GM12875 (cell line): ENCODE results near the gene RNF7.

Experiments used
- H3K4me3 ChIP-seq: one replicate; pipeline ENCODE4 v1.5.1; 2011; ENCODE audit warnings: low read depth, low read length, control low read depth
- CTCF ChIP-seq: IDR thresholded peaks from 2 replicates; pipeline ENCODE4 v1.5.1; 2011; ENCODE audit warnings: low read depth, mild to moderate bottlenecking, control low read depth, inconsistent platforms, low read length, moderate library complexity, borderline replicate concordance; ENCODE audit not compliant: insufficient read depth

Gene RNF7

GRCh38 chr3:141767066-141767465, 29.0 kb downstream of the RNF7 start:
- no peak overlapping the region for H3K4me3 ChIP-seq
- no peak for TF ChIP-seq CTCF

GRCh38 chr3:141769221-141769894, 31.3 kb downstream of the RNF7 start:
- TF ChIP-seq CTCF: no peak

DNA sequence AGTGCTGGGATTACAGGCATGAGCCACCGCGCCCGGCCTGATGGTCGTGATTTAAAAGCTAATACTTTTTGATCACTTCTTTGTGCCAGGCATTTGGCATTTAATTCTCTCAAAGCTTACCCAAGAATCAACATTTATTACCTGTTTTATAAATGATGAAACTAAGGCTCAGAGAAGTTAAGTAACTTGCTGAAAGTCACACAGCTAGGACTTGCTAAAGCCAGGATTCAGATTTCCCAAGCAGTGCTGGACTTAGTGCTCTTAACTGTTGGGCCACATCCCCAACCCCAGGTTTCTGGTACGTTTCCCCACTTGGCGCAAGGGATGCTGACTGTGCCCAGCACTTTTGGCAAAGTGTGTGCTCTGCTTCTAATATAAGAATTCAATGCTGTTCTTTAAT, 35.6 kb downstream of the RNF7 start:
- no peak for TF ChIP-seq CTCF
- no peak overlapping the region for H3K4me3 ChIP-seq

More at GRCh38 chr3:141769221-141769894, 31.3 kb downstream of the RNF7 start:
- no peak overlapping the region for H3K4me3 ChIP-seq

- TF ChIP-seq CTCF: no peak
- H3K4me3 ChIP-seq: no peak overlapping the region
Observed at GRCh38 chr3:141776376-141776775, 38.3 kb downstream of the RNF7 start.

DNA sequence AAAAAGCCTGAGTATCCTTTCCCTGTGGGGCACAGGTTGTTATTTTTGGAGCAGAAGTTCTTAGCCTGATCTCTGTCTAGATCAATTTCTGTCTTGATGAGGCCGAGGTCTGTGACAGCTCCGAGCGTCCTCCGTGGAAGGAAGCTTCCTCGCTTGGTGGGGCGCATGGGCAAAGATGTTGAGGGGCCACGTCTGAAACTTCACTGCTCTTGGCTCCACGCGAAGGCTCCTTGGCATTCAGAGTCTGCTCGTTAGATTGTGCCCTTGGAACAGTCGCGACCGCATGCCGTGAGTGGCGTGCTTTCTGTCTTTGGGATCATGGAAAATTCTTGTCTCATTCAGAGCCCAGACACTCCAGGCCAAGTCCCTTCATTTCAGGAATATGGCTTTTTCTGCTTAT, 38.8 kb downstream of the RNF7 start:
- no peak overlapping the region for H3K4me3 ChIP-seq
- no peak for TF ChIP-seq CTCF

DNA sequence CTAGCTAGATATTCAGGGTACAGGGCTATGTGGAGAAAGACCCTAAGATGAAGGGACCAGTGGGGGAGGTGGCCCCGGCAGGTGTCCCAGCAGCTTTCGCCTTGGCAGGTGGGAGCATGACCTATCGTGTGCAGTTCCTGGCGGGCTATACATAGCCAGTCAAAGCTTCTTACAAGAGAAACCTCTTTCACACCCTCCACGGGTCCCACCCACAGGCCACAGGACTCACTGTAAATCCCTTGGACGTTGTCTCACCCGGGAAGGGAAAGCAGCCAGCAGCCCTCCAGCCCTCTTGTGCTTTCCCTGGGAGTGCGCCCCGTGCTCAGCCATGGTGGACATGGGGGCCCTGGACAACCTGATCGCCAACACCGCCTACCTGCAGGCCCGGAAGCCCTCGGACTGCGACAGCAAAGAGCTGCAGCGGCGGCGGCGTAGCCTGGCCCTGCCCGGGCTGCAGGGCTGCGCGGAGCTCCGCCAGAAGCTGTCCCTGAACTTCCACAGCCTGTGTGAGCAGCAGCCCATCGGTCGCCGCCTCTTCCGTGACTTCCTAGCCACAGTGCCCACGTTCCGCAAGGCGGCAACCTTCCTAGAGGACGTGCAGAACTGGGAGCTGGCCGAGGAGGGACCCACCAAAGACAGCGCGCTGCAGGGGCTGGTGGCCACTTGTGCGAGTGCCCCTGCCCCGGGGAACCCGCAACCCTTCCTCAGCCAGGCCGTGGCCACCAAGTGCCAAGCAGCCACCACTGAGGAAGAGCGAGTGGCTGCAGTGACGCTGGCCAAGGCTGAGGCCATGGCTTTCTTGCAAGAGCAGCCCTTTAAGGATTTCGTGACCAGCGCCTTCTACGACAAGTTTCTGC, 40.1 kb downstream of the RNF7 start:
- no peak for TF ChIP-seq CTCF
- no peak overlapping the region for H3K4me3 ChIP-seq

DNA sequence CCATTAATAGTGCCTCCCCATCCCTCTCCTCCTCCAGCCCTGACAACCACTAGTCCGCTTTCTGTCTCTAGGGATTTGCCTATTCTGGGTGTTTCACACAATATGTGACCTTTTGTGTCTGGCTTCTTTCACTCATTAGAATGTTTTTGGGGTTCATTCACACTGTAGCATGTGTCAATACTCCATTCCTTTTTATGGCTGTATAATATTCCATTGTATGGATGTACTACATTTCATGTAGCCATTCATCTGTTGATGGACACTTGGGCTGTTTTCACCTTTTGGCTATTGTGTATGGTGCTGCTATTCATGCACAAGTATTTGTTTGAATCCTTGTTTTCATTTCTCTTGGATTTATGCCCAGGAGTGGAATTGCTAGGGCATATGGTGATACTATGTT, 41.6 kb downstream of the RNF7 start:
- H3K4me3 ChIP-seq: no peak overlapping the region
- no peak for TF ChIP-seq CTCF
